Neural progenitor cell (in vitro differentiated cells): ENCODE data around the gene TENM3.

Source experiments
- CTCF ChIP-seq: fragments of 200-600 bp; sonication (generic); IDR thresholded peaks from 2 replicates; pipeline ENCODE4 v1.5.1; 2017; ENCODE audit warnings: antibody characterized with exemption, mild to moderate bottlenecking
- EZH2 ChIP-seq: fragments of 200-600 bp; sonication (generic); IDR thresholded peaks from 2 replicates; pipeline ENCODE4 v1.6.1; 2017; ENCODE audit warnings: antibody characterized with exemption, mild to moderate bottlenecking, moderate library complexity
- EZH2phosphoT487 ChIP-seq: fragments of 200-600 bp; sonication (generic); IDR thresholded peaks from 2 replicates; pipeline ENCODE4 v1.6.1; 2017; ENCODE audit warnings: antibody characterized with exemption

- TF ChIP-seq EZH2phosphoT487 (no peak), CTCF (no peak), EZH2 (no peak)
Observed at GRCh38 chr4:182818926-182819730, 575.9 kb downstream of the TENM3 start.
